ENCODE data around the gene LRP1B.

The LRP1B gene

DNA sequence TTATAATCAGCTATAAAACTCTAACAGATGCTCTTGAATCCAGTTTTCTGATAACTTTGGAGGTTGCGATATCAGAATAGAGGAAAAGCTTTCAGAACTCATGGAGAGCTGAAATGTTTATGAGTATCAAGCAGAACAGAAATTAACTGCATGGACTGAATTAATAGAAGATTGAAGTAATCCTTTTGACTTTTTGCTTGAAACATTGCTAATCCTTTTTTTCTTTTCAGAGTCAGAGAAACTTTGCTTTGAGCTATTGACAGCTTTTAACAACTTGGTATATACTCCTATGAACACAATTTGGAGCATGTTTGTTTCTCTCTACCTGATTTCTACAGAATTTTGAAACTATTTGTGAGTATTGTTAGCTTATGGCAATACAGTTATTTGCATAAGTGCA is 1254.8 kb downstream of the LRP1B start:
- in situ Hi-C loops (cut with HindIII; ENCODE audit: low pct_unique_long_range_greater_than_20kb, low sequenced_read_pairs), result no loop called here
- TF ChIP-seq JUND (IDR thresholded peaks at IDR 0.05; ENCODE audit: low read depth), result no peak
- no peak for DNase-seq (ENCODE audit: low read depth in 1 of 2, low spot score in 1 of 2)

DNA sequence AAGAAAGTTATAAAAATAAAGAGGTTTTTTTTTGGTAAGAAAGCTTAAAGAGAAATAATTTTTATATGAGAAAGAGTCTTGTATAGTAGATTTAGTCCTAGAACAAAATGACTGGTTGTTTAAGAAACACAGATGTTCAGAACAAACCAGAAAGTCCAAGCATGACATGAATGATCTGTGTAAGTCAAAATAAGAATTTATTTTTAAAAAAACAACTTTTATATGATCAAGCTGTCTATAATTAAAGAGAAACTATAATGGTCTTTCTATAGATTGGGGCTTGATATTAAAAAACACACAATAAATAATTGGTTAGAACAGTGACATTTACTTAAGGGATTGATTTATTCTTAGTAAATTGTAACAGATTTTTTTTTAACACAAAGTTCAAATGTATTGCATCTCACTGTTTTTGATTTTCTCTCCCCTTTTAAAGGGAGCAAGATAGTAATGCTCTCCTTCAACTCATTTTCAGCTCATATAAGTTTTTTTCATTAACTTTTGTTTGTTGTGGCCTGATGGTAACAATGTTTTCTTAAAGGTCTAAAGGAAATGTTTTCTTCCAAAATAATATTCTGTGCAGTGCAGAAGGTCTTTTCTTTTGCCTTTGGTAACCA is 1256.8 kb downstream of the LRP1B start:
- TF ChIP-seq JUND (IDR thresholded peaks at IDR 0.05; ENCODE audit: low read depth), result no peak
- peak in 1 of 2 experiments; percentile 4 for DNase-seq (ENCODE audit: low read depth in 1 of 2, low spot score in 1 of 2)
- in situ Hi-C loops (cut with HindIII; ENCODE audit: low pct_unique_long_range_greater_than_20kb, low sequenced_read_pairs), result no loop called here

DNA sequence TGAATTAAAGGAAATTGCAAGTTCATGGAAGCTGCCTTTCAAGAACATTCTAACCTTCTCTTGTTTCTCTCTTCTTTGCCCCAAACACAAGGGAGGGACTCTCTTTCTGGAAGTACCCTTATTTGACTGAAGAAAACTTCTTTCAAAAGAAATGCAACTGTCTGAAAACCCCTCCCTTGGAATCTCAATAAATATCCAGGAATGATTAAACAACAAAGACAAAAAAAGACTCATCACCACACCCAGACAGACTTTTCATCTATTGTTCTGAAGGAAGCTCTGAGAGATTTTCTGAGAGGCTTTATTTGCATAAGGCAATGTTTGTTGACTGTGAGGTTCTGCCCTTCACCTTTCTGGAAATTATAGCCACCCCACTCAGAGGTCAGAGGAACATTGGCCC is 1260.9 kb downstream of the LRP1B start:
- TF ChIP-seq JUND (IDR thresholded peaks at IDR 0.05; ENCODE audit: low read depth), result no peak
- DNase-seq (ENCODE audit: low read depth in 1 of 2, low spot score in 1 of 2), result no peak
- in situ Hi-C loops (cut with HindIII; ENCODE audit: low pct_unique_long_range_greater_than_20kb, low sequenced_read_pairs), result no loop called here

DNA sequence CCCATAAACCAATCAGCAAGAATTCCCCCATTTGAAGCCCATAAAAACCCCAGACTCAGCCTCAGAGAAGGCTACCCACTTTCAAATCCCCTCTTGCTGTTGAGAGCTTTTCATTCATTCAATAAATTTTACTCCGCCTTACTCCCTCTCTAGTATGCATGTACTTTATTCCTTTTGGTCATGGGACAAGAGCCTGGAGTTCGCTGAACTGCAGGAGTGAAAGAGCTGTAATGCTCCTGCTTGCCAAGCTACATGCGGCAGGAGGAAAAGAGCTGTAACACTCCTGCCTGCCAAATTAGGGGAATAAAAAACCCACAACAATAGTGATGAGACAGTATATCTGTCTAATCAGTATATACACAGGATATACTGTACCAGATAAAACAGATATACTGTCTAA is 1261.7 kb downstream of the LRP1B start:
- in situ Hi-C loops (cut with HindIII; ENCODE audit: low pct_unique_long_range_greater_than_20kb, low sequenced_read_pairs), result no loop called here
- no peak for TF ChIP-seq JUND (IDR thresholded peaks at IDR 0.05; ENCODE audit: low read depth)
- DNase-seq (ENCODE audit: low read depth in 1 of 2, low spot score in 1 of 2), result no peak

DNA sequence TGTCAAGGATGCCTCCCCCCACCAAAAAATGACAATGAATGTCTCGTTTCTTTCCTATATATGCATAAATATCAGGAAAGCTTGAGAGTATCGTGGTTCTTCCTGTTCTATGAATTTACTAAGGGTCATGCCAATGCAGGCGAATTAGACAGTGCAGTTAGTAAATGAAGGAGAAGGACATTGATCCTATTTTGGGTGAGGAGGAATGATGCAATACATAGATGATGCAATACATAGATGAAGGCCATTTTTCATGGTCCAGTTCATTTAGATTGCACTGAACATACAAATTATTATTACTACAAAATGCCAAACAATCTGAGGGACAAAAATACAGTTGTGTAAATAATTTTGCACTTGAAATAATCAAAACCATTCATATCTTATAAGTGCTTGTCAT is 1265.0 kb downstream of the LRP1B start:
- in situ Hi-C loops (cut with HindIII; ENCODE audit: low pct_unique_long_range_greater_than_20kb, low sequenced_read_pairs), result no loop called here
- no peak for DNase-seq (ENCODE audit: low read depth in 1 of 2, low spot score in 1 of 2)
- no peak for TF ChIP-seq JUND (IDR thresholded peaks at IDR 0.05; ENCODE audit: low read depth)

DNA sequence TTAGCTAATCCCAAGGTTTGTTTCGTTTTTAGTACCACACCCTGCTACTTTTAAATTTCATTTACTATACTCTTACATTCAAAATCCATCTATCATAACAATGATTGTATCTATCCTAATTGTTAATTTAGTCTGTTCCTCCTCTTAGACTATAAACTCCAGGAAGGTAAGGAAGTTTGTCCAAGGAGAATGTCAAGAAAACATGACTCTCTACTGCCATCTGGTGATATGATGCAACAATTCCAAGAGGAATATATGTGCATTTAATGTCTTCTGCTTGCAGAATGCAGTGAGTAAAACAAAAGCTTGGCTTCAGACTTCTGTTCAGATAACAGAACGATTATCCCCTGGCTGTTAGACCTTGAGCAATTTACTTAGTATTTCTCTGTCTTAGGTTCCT is 1267.1 kb downstream of the LRP1B start:
- in situ Hi-C loops (cut with HindIII; ENCODE audit: low pct_unique_long_range_greater_than_20kb, low sequenced_read_pairs), result no loop called here
- TF ChIP-seq JUND (IDR thresholded peaks at IDR 0.05; ENCODE audit: low read depth), result no peak
- DNase-seq (ENCODE audit: low read depth in 1 of 2, low spot score in 1 of 2), result peak; percentile 1 to 76

DNA sequence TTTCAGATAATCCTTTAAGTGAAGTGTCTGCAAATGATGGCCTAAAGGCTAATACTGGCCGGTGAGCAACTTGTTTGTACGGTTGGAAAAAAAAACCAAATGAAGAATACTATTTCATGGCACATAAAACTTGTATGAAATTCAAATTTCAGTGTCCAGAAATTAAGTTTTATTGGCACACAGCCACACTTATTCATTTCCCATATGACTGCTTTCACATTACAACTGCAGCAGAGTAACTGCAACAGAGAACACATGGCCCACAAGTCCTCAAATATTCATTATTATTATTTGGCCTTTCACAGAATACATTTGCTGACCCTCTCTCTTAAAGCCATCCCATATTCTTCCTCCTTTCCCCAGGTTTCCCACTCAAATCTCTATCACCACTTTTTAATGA is 1268.6 kb downstream of the LRP1B start:
- in situ Hi-C loops (cut with HindIII; ENCODE audit: low pct_unique_long_range_greater_than_20kb, low sequenced_read_pairs), result no loop called here
- no peak for TF ChIP-seq JUND (IDR thresholded peaks at IDR 0.05; ENCODE audit: low read depth)
- DNase-seq (ENCODE audit: low read depth in 1 of 2, low spot score in 1 of 2), result no peak

DNA sequence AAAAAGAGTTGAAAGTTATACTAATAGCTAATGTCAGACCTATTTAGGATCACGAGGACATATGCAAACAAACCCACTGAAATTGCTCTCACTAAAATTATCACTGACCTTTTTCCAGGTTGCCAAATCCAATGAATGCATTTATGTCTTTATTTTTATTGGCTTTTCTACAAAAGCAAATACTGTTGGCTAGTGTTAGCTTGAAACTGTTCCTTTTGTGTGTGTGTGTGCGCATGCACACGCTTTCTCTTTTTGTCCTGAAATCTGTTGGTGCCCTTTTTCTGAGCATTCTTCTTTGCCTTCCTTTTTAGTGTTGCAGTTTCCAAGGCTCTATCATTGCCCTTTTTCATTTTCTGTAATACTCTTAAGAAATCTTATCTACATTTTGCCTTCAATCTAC is 1269.2 kb downstream of the LRP1B start:
- DNase-seq (ENCODE audit: low read depth in 1 of 2, low spot score in 1 of 2), result no peak
- in situ Hi-C loops (cut with HindIII; ENCODE audit: low pct_unique_long_range_greater_than_20kb, low sequenced_read_pairs), result no loop called here
- TF ChIP-seq JUND (IDR thresholded peaks at IDR 0.05; ENCODE audit: low read depth), result no peak

DNA sequence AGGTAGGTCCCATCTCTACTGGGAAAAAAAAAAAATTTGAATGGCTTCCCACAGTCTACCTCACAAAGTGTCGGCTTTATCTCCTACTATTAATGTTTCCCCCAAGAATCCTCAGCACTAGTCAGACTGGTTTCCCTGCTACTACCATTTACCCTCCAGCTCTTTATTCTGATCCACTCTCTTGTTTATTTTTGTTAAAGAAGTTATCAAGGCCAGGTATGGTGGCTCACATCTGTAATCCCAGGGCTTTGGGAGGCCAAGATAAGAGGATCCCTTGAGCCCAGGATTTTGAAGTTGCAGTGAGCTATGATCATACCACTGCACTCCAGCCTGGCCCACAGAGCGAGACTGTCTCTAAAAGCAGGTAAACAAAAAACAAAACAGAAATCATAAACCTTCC is 1275.3 kb downstream of the LRP1B start:
- in situ Hi-C loops (cut with HindIII; ENCODE audit: low pct_unique_long_range_greater_than_20kb, low sequenced_read_pairs), result no loop called here

DNA sequence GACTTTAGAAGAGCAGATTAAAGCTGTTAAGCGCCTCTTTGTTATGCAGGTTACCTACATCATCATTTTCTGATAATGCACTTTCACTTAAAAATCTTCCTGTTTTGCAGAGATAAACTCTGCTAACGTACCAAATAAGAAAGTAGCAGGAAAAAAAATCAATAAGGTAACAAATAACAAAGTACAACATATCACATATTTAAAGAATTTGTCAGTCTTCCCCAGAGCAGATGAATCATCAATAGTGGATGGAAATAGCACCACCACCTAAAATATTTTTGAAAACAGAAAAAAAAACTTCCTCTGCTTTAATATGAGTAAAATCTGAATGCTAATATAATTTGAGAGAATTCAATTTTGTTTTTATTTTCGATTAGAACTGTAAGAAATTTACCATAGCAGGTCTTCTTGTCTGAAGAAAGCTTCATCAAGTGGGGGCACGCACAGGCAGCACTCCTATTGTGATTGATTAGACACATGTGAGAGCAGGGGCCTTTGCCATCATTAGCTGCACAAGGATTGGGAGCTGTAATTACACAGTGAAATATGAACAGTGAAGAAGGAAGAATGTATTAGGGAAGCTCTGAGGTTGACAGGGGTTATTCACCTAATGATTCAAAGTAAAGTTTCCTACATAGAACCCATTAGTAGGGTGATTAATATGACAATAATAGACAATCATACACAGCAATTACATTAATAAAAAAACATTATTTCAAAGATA is 1279.4 kb downstream of the LRP1B start:
- TF ChIP-seq JUND (IDR thresholded peaks at IDR 0.05; ENCODE audit: low read depth), result no peak
- in situ Hi-C loops (cut with HindIII; ENCODE audit: low pct_unique_long_range_greater_than_20kb, low sequenced_read_pairs), result no loop called here
- no peak for DNase-seq (ENCODE audit: low read depth in 1 of 2, low spot score in 1 of 2)

More for the DNA sequence above, 1275.3 kb downstream of the LRP1B start:
- no peak for TF ChIP-seq JUND (IDR thresholded peaks at IDR 0.05; ENCODE audit: low read depth)
- no peak for DNase-seq (ENCODE audit: low read depth in 1 of 2, low spot score in 1 of 2)

DNA sequence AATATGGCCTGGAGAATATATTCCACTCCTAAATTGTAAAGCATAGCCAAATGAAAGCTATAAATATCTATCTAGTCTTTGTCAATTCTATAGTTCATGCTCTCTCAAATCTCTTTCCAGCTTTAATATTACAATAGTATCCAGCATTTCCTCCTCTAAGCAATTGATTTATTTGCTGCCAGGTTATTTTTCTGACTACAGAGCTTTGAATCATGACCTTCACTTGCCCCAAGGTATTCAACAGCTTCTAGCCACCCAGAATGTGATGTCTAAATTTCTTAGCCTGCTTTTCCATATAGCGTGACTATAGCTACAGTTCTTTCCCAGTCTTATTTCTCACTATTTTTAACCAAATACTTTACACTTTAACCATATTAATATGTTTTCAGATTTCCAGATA is 1287.6 kb downstream of the LRP1B start:
- no peak for TF ChIP-seq JUND (IDR thresholded peaks at IDR 0.05; ENCODE audit: low read depth)
- no peak for DNase-seq (ENCODE audit: low read depth in 1 of 2, low spot score in 1 of 2)
- in situ Hi-C loops (cut with HindIII; ENCODE audit: low pct_unique_long_range_greater_than_20kb, low sequenced_read_pairs), result no loop called here

DNA sequence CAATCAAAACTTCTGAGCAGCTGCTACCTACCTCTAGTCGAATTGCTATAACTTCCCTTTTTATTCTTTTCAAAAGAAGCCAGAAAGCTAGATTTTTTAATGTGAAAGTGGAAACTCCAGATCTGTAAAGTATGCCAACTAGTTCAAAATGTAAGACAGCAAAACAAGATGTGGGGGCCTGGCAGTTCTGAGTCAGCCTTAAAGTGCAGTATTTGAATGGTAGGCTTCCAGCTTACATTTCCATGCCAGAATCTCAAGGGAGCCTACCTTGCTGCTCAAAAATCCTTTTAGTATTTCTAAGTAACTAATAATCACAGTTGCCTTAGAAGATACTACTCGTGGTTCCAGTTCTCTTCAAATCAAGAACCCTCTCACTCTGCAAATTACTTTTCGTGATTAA is 1288.7 kb downstream of the LRP1B start:
- in situ Hi-C loops (cut with HindIII; ENCODE audit: low pct_unique_long_range_greater_than_20kb, low sequenced_read_pairs), result no loop called here
- no peak for TF ChIP-seq JUND (IDR thresholded peaks at IDR 0.05; ENCODE audit: low read depth)
- DNase-seq (ENCODE audit: low read depth in 1 of 2, low spot score in 1 of 2), result no peak

DNA sequence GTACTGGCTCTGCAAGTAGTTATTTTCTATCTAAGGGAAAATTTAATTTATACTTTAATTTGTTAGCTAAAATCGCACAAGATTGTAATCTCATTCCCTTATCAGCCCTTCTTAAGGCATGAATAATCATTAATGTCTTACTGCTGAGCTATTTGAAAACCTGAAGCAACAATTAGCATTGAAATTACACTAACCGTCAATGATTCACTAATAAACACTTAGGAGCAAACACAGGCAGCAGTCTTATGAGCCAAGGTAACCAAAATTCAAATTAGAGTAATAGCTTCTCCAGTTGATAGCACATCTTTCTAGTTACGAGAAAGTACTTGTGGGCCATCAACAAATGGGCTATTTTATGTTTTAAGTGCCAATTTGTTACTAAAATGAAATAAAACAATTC is 1289.7 kb downstream of the LRP1B start:
- in situ Hi-C loops (cut with HindIII; ENCODE audit: low pct_unique_long_range_greater_than_20kb, low sequenced_read_pairs), result no loop called here
- TF ChIP-seq JUND (IDR thresholded peaks at IDR 0.05; ENCODE audit: low read depth), result no peak
- no peak for DNase-seq (ENCODE audit: low read depth in 1 of 2, low spot score in 1 of 2)

DNA sequence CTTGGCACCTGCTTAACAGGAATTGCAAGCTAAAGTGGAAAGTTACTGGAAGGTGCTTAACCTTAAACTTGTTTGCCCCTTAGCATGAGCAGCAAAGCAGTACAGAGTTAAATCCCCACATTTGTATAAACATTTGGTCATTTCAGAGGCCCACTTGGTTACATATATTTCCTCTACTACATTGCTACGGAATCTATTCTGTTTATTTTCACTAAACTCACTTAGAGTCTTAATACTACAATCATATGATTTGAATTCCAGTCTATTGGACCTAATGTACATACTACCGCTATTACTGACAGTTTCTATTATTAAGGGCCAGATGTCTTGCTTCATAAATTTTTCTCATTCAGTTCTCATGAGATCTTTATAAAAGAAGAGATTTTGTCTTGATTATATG is 1294.0 kb downstream of the LRP1B start:
- TF ChIP-seq JUND (IDR thresholded peaks at IDR 0.05; ENCODE audit: low read depth), result no peak
- DNase-seq (ENCODE audit: low read depth in 1 of 2, low spot score in 1 of 2), result no peak
- in situ Hi-C loops (cut with HindIII; ENCODE audit: low pct_unique_long_range_greater_than_20kb, low sequenced_read_pairs), result no loop called here

All from T47D (cell line).